BE2C (cell line): ENCODE data around the gene XRCC1.

Experiments
- DNase-seq: peaks from one replicate; pipeline ENCODE4 v3.0.0-alpha.2; 2020
- H3K27me3 ChIP-seq: fragments of 250-450 bp; sonication (Bioruptor Pico); 2 replicates; pipeline ENCODE4 v1.5.1; 2020; ENCODE audit warnings: mild to moderate bottlenecking
- H3K36me3 ChIP-seq: fragments of 250-450 bp; sonication (Bioruptor Pico); 2 replicates; pipeline ENCODE4 v1.5.1; 2020; ENCODE audit warnings: mild to moderate bottlenecking
- H3K4me1 ChIP-seq: fragments of 250-450 bp; sonication (Bioruptor Pico); 2 replicates; pipeline ENCODE4 v1.5.1; 2020
- H3K4me3 ChIP-seq: 2 replicates; pipeline ENCODE4 v1.5.1; 2011; ENCODE audit warnings: low read depth, low read length
- H3K9me3 ChIP-seq: fragments of 250-450 bp; sonication (Bioruptor Pico); 2 replicates; pipeline ENCODE4 v1.5.1; 2020
- CTCF ChIP-seq: IDR thresholded peaks from 2 replicates; pipeline ENCODE4 v1.5.1; 2012; ENCODE audit warnings: mild to moderate bottlenecking, low read depth, low read length

XRCC1 gene

DNA sequence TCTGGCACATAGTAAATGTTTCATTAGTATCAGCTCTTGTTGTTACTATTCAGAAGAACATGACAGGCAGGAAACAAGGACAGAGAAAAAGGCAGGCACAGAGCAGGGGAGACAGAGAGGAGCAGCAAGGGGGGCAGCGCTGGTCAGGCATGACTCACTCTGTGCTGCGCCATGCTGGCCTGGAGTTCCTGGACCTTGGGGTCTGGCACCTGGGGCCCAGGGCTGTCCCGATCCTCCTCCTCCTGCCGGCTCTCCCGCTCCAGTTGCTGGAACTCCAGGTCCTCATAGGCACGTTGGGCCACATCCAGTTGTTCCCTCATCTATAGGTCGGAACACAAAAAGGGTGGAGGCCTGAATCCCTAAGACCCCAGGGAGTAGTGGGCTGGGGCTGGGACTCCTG is 78.4 kb downstream of the XRCC1 start:
- Histone ChIP-seq H3K4me1 (no peaks in the 10 kb centered on the region), H3K4me3 (no peak overlapping the region), H3K27me3 (no peaks in the 10 kb centered on the region), H3K9me3 (no peaks in the 10 kb centered on the region), H3K36me3 (no peaks in the 10 kb centered on the region)
- TF ChIP-seq CTCF = no peak
- DNase-seq = no peak

DNA sequence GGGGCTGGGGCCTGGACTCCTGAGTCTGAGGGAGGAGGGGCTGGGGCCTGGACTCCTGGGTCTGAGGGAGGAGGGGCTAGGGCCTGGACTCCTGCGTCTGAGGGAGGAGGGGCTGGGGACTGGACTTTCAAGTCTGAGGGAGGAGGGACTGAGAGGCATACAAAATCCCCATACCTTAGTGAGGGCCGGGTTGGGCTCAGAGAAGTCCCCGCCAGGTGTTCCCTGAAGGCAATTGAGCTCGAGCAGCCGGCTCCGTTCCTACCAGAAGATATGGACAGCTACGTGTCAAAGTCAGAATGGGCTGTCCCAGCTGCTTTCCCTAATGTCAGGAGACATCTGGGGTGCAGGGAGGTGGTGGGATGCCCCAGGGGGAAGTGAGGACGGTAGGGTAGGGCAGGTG is 80.2 kb downstream of the XRCC1 start:
- no peak for DNase-seq
- Histone ChIP-seq H3K4me1 (no peaks in the 10 kb centered on the region), H3K4me3 (no peak overlapping the region), H3K36me3 (no peaks in the 10 kb centered on the region), H3K27me3 (no peaks in the 10 kb centered on the region), H3K9me3 (no peaks in the 10 kb centered on the region)
- no peak for TF ChIP-seq CTCF
